Gastroesophageal sphincter (tissue), 4 donors: ENCODE data around the gene USH1G. TPM values are rescaled to one million over a fixed set of nuclear protein-coding genes. Genes with fewer than 3 reads are reported as not detected.

Source experiments
- ATAC-seq: fragments of 150-250 bp; one replicate; pipeline ENCODE4 v1.9.1; 2016; ENCODE audit warnings: mild to moderate bottlenecking, moderate library complexity
- H3K27ac ChIP-seq, 4 donors: fragments of 200-600 bp; sonication (generic) in 3 of 4; 1 replicate in 3 of 4; 2 replicates in 1 of 4; pipeline ENCODE4 v1.5.1; 2016 to 2019
- H3K27me3 ChIP-seq: fragments of 200-600 bp; sonication (generic); one replicate; pipeline ENCODE4 v1.5.1; 2019
- H3K36me3 ChIP-seq, 2 donors: fragments of 200-600 bp; sonication (generic); one replicate each; pipeline ENCODE4 v1.5.1; 2019; ENCODE audit warnings: control low read depth in 1 of 2
- H3K4me1 ChIP-seq, 3 donors: fragments of 200-600 bp; sonication (generic); 1 replicate in 2 of 3; 2 replicates in 1 of 3; pipeline ENCODE4 v1.5.1; 2016 to 2019; ENCODE audit warnings: control low read depth in 2 of 3
- H3K4me3 ChIP-seq, 2 donors: fragments of 200-600 bp; sonication (generic); one replicate each; pipeline ENCODE4 v1.5.1; 2019; ENCODE audit warnings: mild to moderate bottlenecking in 1 of 2, moderate library complexity in 1 of 2
- H3K9me3 ChIP-seq, 3 donors: fragments of 200-600 bp; sonication (generic); one replicate each; pipeline ENCODE4 v1.5.1; 2017 to 2019; ENCODE audit warnings: control low read depth in 2 of 3
- CTCF ChIP-seq, 4 experiments: fragments of 200-600 bp in 2 of 4; fragments of 450-650 bp in 2 of 4; sonication (generic) in 1 of 4; IDR thresholded peaks; one replicate each; pipeline ENCODE4 v1.5.1; 2017 to 2019; ENCODE audit warnings: antibody characterized with exemption in 4 of 4, mild to moderate bottlenecking in 2 of 4, moderate library complexity in 2 of 4
- EP300 ChIP-seq: sonication (generic); formaldehyde crosslinking; IDR thresholded peaks from one replicate; pipeline ENCODE4 v1.6.1; 2017; ENCODE audit warnings: antibody characterized with exemption, mild to moderate bottlenecking
- POLR2A ChIP-seq, 2 donors: fragments of 450-650 bp; IDR thresholded peaks; one replicate each; pipeline ENCODE4 v1.6.1; 2017; ENCODE audit warnings: antibody characterized with exemption in 2 of 2, mild to moderate bottlenecking in 2 of 2, moderate library complexity in 1 of 2
- POLR2AphosphoS5 ChIP-seq: sonication (generic); formaldehyde crosslinking; IDR thresholded peaks from one replicate; pipeline ENCODE4 v1.6.1; 2017; ENCODE audit warnings: antibody characterized with exemption
- WGBS, 2 donors: methylation state at CpG; one replicate each; pipeline ENCODE4 v1.1.5; 2018; ENCODE audit warnings: low coverage in 1 of 2; 5-methylcytosine and 5-hydroxymethylcytosine counted together
- total RNA-seq, 4 donors: library from RNA; depleted of rRNA; stranded (reverse); fragments of >200 nt; gene quantifications; one replicate each; pipeline ENCODE4 v1.1.0, GENCODE V29; 2016

USH1G gene
- total RNA-seq, 4 donors from 2014 or later: not detected

- 95% methylated on average over 4 of the region's 24 CpGs; no CpG with 5 or more reads in 1 of the 2 donors for WGBS, 2 donors
Measured at GRCh38 chr17:74952431-74953133, 29.5 kb upstream of the USH1G start.

GRCh38 chr17:74951680-74952421 lies 28.8 kb upstream of the USH1G start:
- WGBS, 2 donors: no CpG with 5 or more reads among the region's 32 CpGs
- H3K36me3 ChIP-seq: peaks cover 0 to 14% of the 10 kb centered on the region in 2 donors
- H3K4me1 ChIP-seq: no peaks in the 10 kb centered on the region
- peaks cover 58% of the 10 kb centered on the region for H3K27me3 ChIP-seq
- ATAC-seq: no peak
- no peak overlapping the region for H3K27ac ChIP-seq
- H3K4me3 ChIP-seq: no peak overlapping the region
- H3K9me3 ChIP-seq: no peaks in the 10 kb centered on the region
- no peak for TF ChIP-seq CTCF (IDR thresholded peaks at IDR 0.05)
- no peak for TF ChIP-seq POLR2AphosphoS5
- TF ChIP-seq EP300: no peak
- TF ChIP-seq POLR2A (IDR thresholded peaks at IDR 0.05): no peak

More at GRCh38 chr17:74952431-74953133, 29.5 kb upstream of the USH1G start:
- ATAC-seq: no peak
- H3K27me3 ChIP-seq: peaks cover 51% of the 10 kb centered on the region
- no peak overlapping the region for H3K27ac ChIP-seq
- H3K4me1 ChIP-seq: no peaks in the 10 kb centered on the region
- H3K36me3 ChIP-seq: peaks cover 0 to 14% of the 10 kb centered on the region in 2 donors
- TF ChIP-seq CTCF (IDR thresholded peaks at IDR 0.05): no peak
- no peak for TF ChIP-seq EP300
- no peak for TF ChIP-seq POLR2A (IDR thresholded peaks at IDR 0.05)
- H3K9me3 ChIP-seq: no peaks in the 10 kb centered on the region
- H3K4me3 ChIP-seq: no peak overlapping the region

- no peak overlapping the region for H3K4me3 ChIP-seq
- WGBS, 2 donors: no CpG with 5 or more reads among the region's 3 CpGs
- peaks cover 0 to 14% of the 10 kb centered on the region in 2 donors for H3K36me3 ChIP-seq
- no peak for ATAC-seq
- no peaks in the 10 kb centered on the region for H3K4me1 ChIP-seq
- TF ChIP-seq POLR2A (IDR thresholded peaks at IDR 0.05) (no peak), POLR2AphosphoS5 (no peak), CTCF (IDR thresholded peaks at IDR 0.05) (no peak), EP300 (no peak)
- H3K27ac ChIP-seq: no peak overlapping the region
- peaks cover 65% of the 10 kb centered on the region for H3K27me3 ChIP-seq
- H3K9me3 ChIP-seq: no peaks in the 10 kb centered on the region
Measured at GRCh38 chr17:74951065-74951464, 28.0 kb upstream of the USH1G start.

- Histone ChIP-seq H3K4me3 (no peak overlapping the region), H3K36me3 (peaks cover 0 to 6% of the 10 kb centered on the region in 2 donors), H3K27ac (no peak overlapping the region), H3K27me3 (peaks cover 70% of the 10 kb centered on the region), H3K9me3 (no peaks in the 10 kb centered on the region), H3K4me1 (no peaks in the 10 kb centered on the region)
- TF ChIP-seq POLR2AphosphoS5 (no peak), CTCF (IDR thresholded peaks at IDR 0.05) (no peak), POLR2A (IDR thresholded peaks at IDR 0.05) (no peak), EP300 (no peak)
- no peak for ATAC-seq
- no CpG with 5 or more reads among the region's 8 CpGs for WGBS, 2 donors
Measured at GRCh38 chr17:74950207-74950606, 27.2 kb upstream of the USH1G start.
